Subcutaneous abdominal adipose tissue (tissue), 5 donors: ENCODE measurements around the gene AP2M1.

Experiments used
- H3K27ac ChIP-seq: one replicate; pipeline ENCODE4 v1.7.0; 2013; ENCODE audit warnings: low read depth, mild to moderate bottlenecking, inconsistent platforms, low read length, moderate library complexity
- H3K27me3 ChIP-seq, 5 donors: one replicate each; pipeline ENCODE4 v1.7.0; 2013; ENCODE audit warnings: low read length in 5 of 5, inconsistent platforms in 1 of 5; ENCODE audit not compliant: control insufficient read depth in 5 of 5, insufficient read depth in 4 of 5
- H3K36me3 ChIP-seq, 5 donors: one replicate each; pipeline ENCODE4 v1.7.0; 2013; ENCODE audit warnings: low read length in 5 of 5; ENCODE audit not compliant: control insufficient read depth in 5 of 5, insufficient read depth in 5 of 5
- H3K4me1 ChIP-seq, 5 donors: one replicate each; pipeline ENCODE4 v1.7.0; 2013; ENCODE audit warnings: low read length in 5 of 5, mild to moderate bottlenecking in 3 of 5, moderate library complexity in 1 of 5; ENCODE audit not compliant: control insufficient read depth in 5 of 5, insufficient read depth in 5 of 5
- H3K4me3 ChIP-seq, 5 donors: one replicate each; pipeline ENCODE4 v1.7.0; 2013; ENCODE audit warnings: low read length in 5 of 5, low read depth in 1 of 5
- H3K9ac ChIP-seq, 5 donors: one replicate each; pipeline ENCODE4 v1.7.0; 2013; ENCODE audit warnings: low read length in 5 of 5, mild to moderate bottlenecking in 4 of 5, moderate library complexity in 3 of 5
- H3K9me3 ChIP-seq, 5 donors: one replicate each; pipeline ENCODE4 v1.7.0; 2013; ENCODE audit warnings: low read length in 5 of 5; ENCODE audit not compliant: control insufficient read depth in 5 of 5
- donor health status: healthy.
- donor health status: healthy.
- donor health status: healthy.
- donor health status: healthy.
- donor health status: healthy.

Gene AP2M1

DNA sequence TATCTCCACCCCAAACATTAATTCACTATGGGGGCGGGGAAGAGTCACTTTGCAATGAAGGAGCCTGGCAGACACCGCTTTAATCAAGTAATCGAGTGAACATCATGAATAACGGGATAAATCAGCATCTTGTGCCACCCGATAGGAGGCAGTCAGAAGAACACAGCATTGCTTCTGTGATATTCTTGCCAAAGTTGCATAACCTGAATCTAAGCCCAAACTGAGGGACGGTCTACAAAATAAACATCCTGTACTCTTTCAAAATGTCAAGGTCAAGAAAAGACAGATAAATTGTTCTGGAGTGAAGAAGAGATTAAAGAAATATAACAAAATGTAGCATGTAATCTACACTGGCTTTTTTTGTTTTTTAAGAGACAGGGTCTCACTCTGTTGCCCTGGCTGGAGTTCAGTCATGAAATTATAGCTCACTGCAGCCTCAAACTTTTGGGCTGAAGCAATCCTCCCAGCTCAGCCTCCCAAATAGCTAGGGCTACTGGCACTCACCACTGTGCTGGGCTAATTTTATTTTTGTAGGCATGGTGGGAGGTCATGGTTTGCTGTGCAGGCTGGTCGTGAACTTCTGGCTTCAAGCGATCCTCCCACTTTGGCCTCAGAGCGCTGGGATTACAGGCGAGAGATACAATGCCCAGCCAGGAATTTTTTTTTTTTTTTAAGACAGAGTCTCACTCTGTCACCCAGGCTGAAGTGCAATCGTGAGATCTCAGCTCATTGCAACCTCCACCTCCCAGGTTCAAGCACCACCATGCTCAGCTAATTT, 34.7 kb downstream of the AP2M1 start:
- no peaks in the 10 kb centered on the region for H3K9me3 ChIP-seq
- no peak overlapping the region for H3K9ac ChIP-seq
- no peaks in the 10 kb centered on the region for H3K36me3 ChIP-seq
- H3K27ac ChIP-seq = no peak overlapping the region
- H3K27me3 ChIP-seq = peaks cover 0 to 6% (median 0%) of the 10 kb centered on the region in 5 donors
- H3K4me3 ChIP-seq = no peak overlapping the region
- no peaks in the 10 kb centered on the region for H3K4me1 ChIP-seq

GRCh38 chr3:184211297-184211696, 36.6 kb downstream of the AP2M1 start:
- Histone ChIP-seq H3K4me1 (peaks cover 0 to 4% (median 0%) of the 10 kb centered on the region in 5 donors), H3K9me3 (no peaks in the 10 kb centered on the region), H3K27ac (no peak overlapping the region), H3K36me3 (no peaks in the 10 kb centered on the region), H3K27me3 (peaks cover 0 to 5% (median 0%) of the 10 kb centered on the region in 5 donors), H3K9ac (no peak overlapping the region), H3K4me3 (no peak overlapping the region)

- no peak overlapping the region for H3K9ac ChIP-seq
- no peak overlapping the region for H3K27ac ChIP-seq
- no peaks in the 10 kb centered on the region for H3K36me3 ChIP-seq
- no peaks in the 10 kb centered on the region for H3K9me3 ChIP-seq
- peaks cover 0 to 4% (median 0%) of the 10 kb centered on the region in 5 donors for H3K4me1 ChIP-seq
- H3K27me3 ChIP-seq = peaks cover 0 to 4% (median 0%) of the 10 kb centered on the region in 5 donors
- H3K4me3 ChIP-seq = no peak overlapping the region
Measured at GRCh38 chr3:184211718-184212117, 37.1 kb downstream of the AP2M1 start.

GRCh38 chr3:184218814-184219213, 44.2 kb downstream of the AP2M1 start:
- Histone ChIP-seq H3K27ac (no peak overlapping the region), H3K27me3 (peaks cover 0 to 2% (median 0%) of the 10 kb centered on the region in 5 donors), H3K4me3 (no peak overlapping the region), H3K9me3 (no peaks in the 10 kb centered on the region), H3K4me1 (peaks cover 0 to 4% (median 0%) of the 10 kb centered on the region in 5 donors), H3K9ac (no peak overlapping the region), H3K36me3 (no peaks in the 10 kb centered on the region)

DNA sequence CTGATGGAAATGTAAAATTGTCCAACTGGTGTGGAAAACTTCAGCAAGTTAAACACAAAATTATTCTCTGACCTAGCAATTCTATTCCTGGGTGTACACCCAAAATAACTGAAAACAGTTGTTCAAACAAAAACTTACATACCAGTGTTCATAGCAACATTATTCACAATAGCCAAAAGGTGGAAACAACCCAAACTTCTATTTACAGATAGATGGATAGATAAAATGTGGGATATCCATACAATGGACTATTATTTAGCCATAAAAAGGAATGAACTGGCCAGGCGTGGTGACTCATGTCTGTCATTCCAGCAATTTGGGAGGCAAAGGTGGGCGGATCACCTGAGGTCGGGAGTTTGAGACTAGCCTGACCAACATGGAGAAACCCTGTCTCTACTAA, 47.9 kb downstream of the AP2M1 start:
- Histone ChIP-seq H3K9me3 (no peaks in the 10 kb centered on the region), H3K9ac (no peak overlapping the region), H3K36me3 (no peaks in the 10 kb centered on the region), H3K4me1 (no peaks in the 10 kb centered on the region), H3K27me3 (peaks cover 0 to 3% (median 1%) of the 10 kb centered on the region in 5 donors), H3K4me3 (no peak overlapping the region), H3K27ac (no peak overlapping the region)

DNA sequence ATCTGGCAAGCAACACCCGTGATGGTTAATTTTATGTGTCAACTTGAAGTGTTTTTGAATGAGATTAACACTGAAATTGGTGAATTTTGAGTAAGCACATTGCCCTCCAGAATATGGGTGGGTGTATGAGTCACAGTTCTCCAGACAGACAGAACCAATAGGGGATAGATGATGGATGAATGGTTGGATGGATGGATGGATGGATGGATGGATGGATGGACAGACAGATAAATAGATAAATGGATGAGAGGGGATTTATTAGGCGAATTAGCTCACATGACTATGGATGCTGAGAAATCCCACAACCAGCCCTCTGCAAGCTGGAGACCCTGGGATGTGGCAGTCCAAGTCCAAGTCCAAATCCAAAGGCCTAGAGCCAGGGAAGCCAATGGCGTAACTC, 49.3 kb downstream of the AP2M1 start:
- H3K27me3 ChIP-seq = peaks cover 8 to 15% (median 15%) of the 10 kb centered on the region in 5 donors
- peaks cover 0 to 3% (median 0%) of the 10 kb centered on the region in 5 donors for H3K4me1 ChIP-seq

DNA sequence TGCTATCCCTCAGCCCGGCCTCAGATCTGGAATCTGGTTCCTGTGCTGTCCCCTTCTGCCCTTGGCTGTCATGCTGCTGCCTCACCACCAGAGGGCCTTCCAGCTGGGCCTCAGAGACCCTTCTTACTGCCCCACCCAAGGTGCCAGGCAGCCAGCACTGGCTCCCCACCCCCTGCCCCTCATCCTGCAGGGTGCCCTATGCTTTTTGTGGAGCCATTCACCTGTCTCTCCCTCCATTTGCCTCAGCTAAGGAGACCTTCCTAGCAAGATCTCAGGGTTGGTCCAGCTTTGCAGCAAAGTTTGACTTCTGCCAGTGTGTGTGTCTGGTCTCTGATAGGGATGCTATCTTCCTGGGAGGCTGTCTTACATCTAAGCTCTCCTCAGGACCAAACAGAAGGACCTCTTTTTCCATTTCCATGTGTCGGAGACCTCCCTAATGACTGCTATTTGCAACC, 52.9 kb downstream of the AP2M1 start:
- H3K9ac ChIP-seq = no peak overlapping the region
- H3K27me3 ChIP-seq = peaks cover 32 to 48% (median 44%) of the 10 kb centered on the region in 5 donors
- H3K27ac ChIP-seq = no peak overlapping the region
- H3K4me1 ChIP-seq = peaks cover 0 to 22% (median 14%) of the 10 kb centered on the region in 5 donors
- H3K36me3 ChIP-seq = no peaks in the 10 kb centered on the region
- H3K4me3 ChIP-seq = no peak overlapping the region
- H3K9me3 ChIP-seq = no peaks in the 10 kb centered on the region

More for the DNA sequence above, 49.3 kb downstream of the AP2M1 start:
- no peak overlapping the region for H3K9ac ChIP-seq
- H3K36me3 ChIP-seq = no peaks in the 10 kb centered on the region
- H3K9me3 ChIP-seq = no peaks in the 10 kb centered on the region
- H3K27ac ChIP-seq = no peak overlapping the region
- H3K4me3 ChIP-seq = no peak overlapping the region

DNA sequence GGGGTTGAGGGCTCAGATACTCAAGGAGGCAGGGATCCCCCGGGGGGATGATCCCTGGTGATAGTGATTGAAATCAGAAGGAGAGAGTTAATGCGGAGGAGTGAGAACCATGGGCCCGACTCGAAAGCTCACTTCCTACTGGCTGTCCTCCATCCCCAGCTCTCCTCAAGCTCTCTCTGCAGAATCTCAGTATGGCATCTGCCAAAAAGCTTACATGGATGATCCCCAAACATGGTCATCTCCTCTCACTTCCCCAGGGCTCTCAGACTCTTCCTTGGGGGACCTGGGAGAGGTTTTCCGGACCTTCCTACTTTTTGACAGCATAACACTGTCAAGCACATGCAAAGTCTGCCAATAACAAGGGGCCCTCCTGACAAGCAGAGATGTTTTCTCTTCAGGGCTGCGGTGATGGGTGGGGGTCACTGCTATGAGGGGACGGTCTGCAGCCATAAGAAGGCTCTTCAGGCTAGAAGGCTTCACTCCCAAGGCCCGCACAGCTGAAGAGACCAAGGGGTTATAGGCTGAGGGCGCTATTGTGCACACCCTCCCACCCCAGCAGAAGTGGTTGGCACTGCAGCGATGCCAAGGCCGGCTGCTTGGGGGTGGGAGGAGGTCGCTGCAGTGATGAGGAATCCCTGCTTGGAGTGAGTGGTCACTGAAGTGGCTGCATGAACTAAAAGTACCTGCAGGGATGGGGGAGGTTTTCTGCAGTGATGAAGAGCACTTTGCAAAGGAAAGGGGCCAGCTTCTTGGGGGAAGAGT, 53.9 kb downstream of the AP2M1 start:
- H3K27ac ChIP-seq = no peak overlapping the region
- H3K9ac ChIP-seq = no peak overlapping the region
- H3K4me1 ChIP-seq = peaks cover 0 to 22% (median 14%) of the 10 kb centered on the region in 5 donors
- H3K4me3 ChIP-seq = peak overlapping the region in 2 of 5 donors; percentile 58 to 67
- no peaks in the 10 kb centered on the region for H3K36me3 ChIP-seq
- peaks cover 32 to 57% (median 49%) of the 10 kb centered on the region in 5 donors for H3K27me3 ChIP-seq
- no peaks in the 10 kb centered on the region for H3K9me3 ChIP-seq

GRCh38 chr3:184229394-184230080, 54.9 kb downstream of the AP2M1 start, which contains the start of gene VWA5B2:
Gene VWA5B2, plus strand, starts transcription at chr3:184229585. Its CDS starts 944 bp downstream, at chr3:184230529.
- H3K4me3 ChIP-seq = peak within 1 kb of the TSS in 4 of 5 donors; percentile 58 to 67 (median 62)
- peaks cover 0 to 22% (median 14%) of the 10 kb centered on the region in 5 donors for H3K4me1 ChIP-seq
- peaks cover 32 to 64% (median 58%) of the 10 kb centered on the region in 5 donors for H3K27me3 ChIP-seq
- peak within 1 kb of the TSS in 2 of 5 donors; percentile 23 to 30 for H3K9ac ChIP-seq
- H3K9me3 ChIP-seq = no peaks in the 10 kb centered on the region
- no peaks in the 10 kb centered on the region for H3K36me3 ChIP-seq
- H3K27ac ChIP-seq = no peak within 1 kb of the TSS
